ENCODE data around the gene CXCL14. TPM values are rescaled to one million over a fixed set of nuclear protein-coding genes. Genes with fewer than 3 reads are reported as not detected.

CXCL14 gene
- total and polyA plus RNA-seq, 2 donors (not counting 1 experiment from before 2014, with no cell fraction given) = 0.17 TPM; not detected in 1

- no peak overlapping the region for H2AFZ ChIP-seq (ENCODE audit: low read length)
- no peaks in the 10 kb centered on the region for H3K9me3 ChIP-seq (ENCODE audit: control insufficient read depth, insufficient read depth, low read depth, low read length)
- no peak overlapping the region for H3K4me2 ChIP-seq (ENCODE audit: extremely low read depth, insufficient read depth, low read length)
- TF ChIP-seq EZH2 (IDR thresholded peaks at IDR 0.05; ENCODE audit: low read length, missing control alignments) (no peak), CTCF (conservative IDR thresholded peaks at IDR 0.05 in 1 of 2, IDR thresholded peaks at IDR 0.05 in 1 of 2; ENCODE audit: low read depth in 1 of 2, low read length in 2 of 2) (no peak)
- no peak overlapping the region for H3K27ac ChIP-seq (ENCODE audit: insufficient read depth, low read length)
- no peaks in the 10 kb centered on the region for H3K36me3 ChIP-seq (ENCODE audit: control insufficient read depth, insufficient read depth, low read length)
- no peaks in the 10 kb centered on the region for H3K27me3 ChIP-seq (ENCODE audit: control insufficient read depth, insufficient read depth, low read length)
- no peaks in the 10 kb centered on the region for H3K79me2 ChIP-seq (ENCODE audit: control insufficient read depth, insufficient read depth, low read length)
- no peak overlapping the region for H3K9ac ChIP-seq (ENCODE audit: insufficient read depth, low read length)
- no peaks in the 10 kb centered on the region for H3K4me1 ChIP-seq (ENCODE audit: control insufficient read depth, extremely low read depth, insufficient read depth, low read length)
- no peak for DNase-seq (ENCODE audit: low read depth in 2 of 2)
- no peak overlapping the region for H3K4me3 ChIP-seq (replicated peaks in 1 of 4; ENCODE audit: control extremely low read depth in 1 of 4, insufficient read depth in 1 of 4, low read depth in 3 of 4, low read length in 4 of 4)
- no peaks in the 10 kb centered on the region for H4K20me1 ChIP-seq (ENCODE audit: control insufficient read depth, extremely low read depth, insufficient read depth, low read length)
Observed at GRCh38 chr5:135596788-135597187, 18.0 kb upstream of the CXCL14 start.

- H3K9me3 ChIP-seq (ENCODE audit: control insufficient read depth, insufficient read depth, low read depth, low read length) = no peaks in the 10 kb centered on the region
- no peak overlapping the region for H3K4me3 ChIP-seq (replicated peaks in 1 of 4; ENCODE audit: control extremely low read depth in 1 of 4, insufficient read depth in 1 of 4, low read depth in 3 of 4, low read length in 4 of 4)
- H3K79me2 ChIP-seq (ENCODE audit: control insufficient read depth, insufficient read depth, low read length) = no peaks in the 10 kb centered on the region
- no peak overlapping the region for H3K9ac ChIP-seq (ENCODE audit: insufficient read depth, low read length)
- H3K27me3 ChIP-seq (ENCODE audit: control insufficient read depth, insufficient read depth, low read length) = no peaks in the 10 kb centered on the region
- no peak overlapping the region for H2AFZ ChIP-seq (ENCODE audit: low read length)
- no peaks in the 10 kb centered on the region for H4K20me1 ChIP-seq (ENCODE audit: control insufficient read depth, extremely low read depth, insufficient read depth, low read length)
- no peak overlapping the region for H3K27ac ChIP-seq (ENCODE audit: insufficient read depth, low read length)
- no peak overlapping the region for H3K4me2 ChIP-seq (ENCODE audit: extremely low read depth, insufficient read depth, low read length)
- no peaks in the 10 kb centered on the region for H3K36me3 ChIP-seq (ENCODE audit: control insufficient read depth, insufficient read depth, low read length)
- no peaks in the 10 kb centered on the region for H3K4me1 ChIP-seq (ENCODE audit: control insufficient read depth, extremely low read depth, insufficient read depth, low read length)
- TF ChIP-seq EZH2 (IDR thresholded peaks at IDR 0.05; ENCODE audit: low read length, missing control alignments) (no peak), CTCF (conservative IDR thresholded peaks at IDR 0.05 in 1 of 2, IDR thresholded peaks at IDR 0.05 in 1 of 2; ENCODE audit: low read depth in 1 of 2, low read length in 2 of 2) (no peak)
- DNase-seq (ENCODE audit: low read depth in 2 of 2) = no peak
Observed at GRCh38 chr5:135596157-135596763, 17.5 kb upstream of the CXCL14 start.

GRCh38 chr5:135594416-135594960 lies 15.7 kb upstream of the CXCL14 start:
- H4K20me1 ChIP-seq (ENCODE audit: control insufficient read depth, extremely low read depth, insufficient read depth, low read length) = no peaks in the 10 kb centered on the region
- no peak overlapping the region for H3K4me2 ChIP-seq (ENCODE audit: extremely low read depth, insufficient read depth, low read length)
- H3K79me2 ChIP-seq (ENCODE audit: control insufficient read depth, insufficient read depth, low read length) = no peaks in the 10 kb centered on the region
- TF ChIP-seq CTCF (conservative IDR thresholded peaks at IDR 0.05 in 1 of 2, IDR thresholded peaks at IDR 0.05 in 1 of 2; ENCODE audit: low read depth in 1 of 2, low read length in 2 of 2) (no peak), EZH2 (IDR thresholded peaks at IDR 0.05; ENCODE audit: low read length, missing control alignments) (no peak)
- no peak overlapping the region for H2AFZ ChIP-seq (ENCODE audit: low read length)
- H3K4me1 ChIP-seq (ENCODE audit: control insufficient read depth, extremely low read depth, insufficient read depth, low read length) = no peaks in the 10 kb centered on the region
- no peaks in the 10 kb centered on the region for H3K36me3 ChIP-seq (ENCODE audit: control insufficient read depth, insufficient read depth, low read length)
- H3K27me3 ChIP-seq (ENCODE audit: control insufficient read depth, insufficient read depth, low read length) = no peaks in the 10 kb centered on the region
- H3K9me3 ChIP-seq (ENCODE audit: control insufficient read depth, insufficient read depth, low read depth, low read length) = no peaks in the 10 kb centered on the region
- DNase-seq (ENCODE audit: low read depth in 2 of 2) = no peak
- H3K9ac ChIP-seq (ENCODE audit: insufficient read depth, low read length) = no peak overlapping the region
- no peak overlapping the region for H3K4me3 ChIP-seq (replicated peaks in 1 of 4; ENCODE audit: control extremely low read depth in 1 of 4, insufficient read depth in 1 of 4, low read depth in 3 of 4, low read length in 4 of 4)
- no peak overlapping the region for H3K27ac ChIP-seq (ENCODE audit: insufficient read depth, low read length)

All from fibroblast of lung (primary cell).